ENCODE results near the gene CNPPD1.

CNPPD1 gene

DNA sequence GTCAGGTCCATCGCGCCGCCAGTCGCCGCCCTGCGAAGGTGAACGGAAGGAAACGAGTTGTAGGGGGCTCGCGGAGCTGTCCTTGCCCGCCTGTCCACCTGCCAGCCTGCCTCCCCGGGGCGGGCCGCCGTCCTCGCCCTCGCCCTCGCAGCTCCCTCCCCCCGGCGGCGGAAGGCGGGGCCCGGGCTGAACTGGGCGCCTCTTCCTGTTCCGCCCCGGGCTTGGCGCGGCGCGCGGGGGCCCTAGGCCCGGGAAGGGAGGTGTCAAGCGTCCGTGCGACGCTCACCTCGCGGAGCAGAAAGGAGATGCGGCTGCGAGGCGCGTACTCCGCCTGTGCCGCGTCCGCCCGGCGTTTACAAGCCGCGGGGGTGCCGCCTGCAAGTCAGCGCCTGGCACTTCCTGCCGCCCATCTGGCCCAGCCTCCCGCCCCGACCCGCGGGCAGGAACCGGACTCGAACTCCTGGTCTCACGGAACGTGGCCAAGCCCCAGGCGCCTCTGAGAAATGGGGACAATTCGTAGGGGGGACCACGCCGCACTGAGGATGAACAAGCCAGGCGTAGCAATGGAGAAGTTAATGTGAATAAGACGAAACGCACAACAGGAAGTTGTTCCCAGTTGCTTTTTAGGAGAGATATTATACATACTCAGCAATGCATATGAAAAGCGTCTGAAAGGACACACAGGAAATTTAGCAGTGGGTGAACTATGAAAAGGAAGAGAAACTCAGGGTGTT is at the start of gene CNPPD1:
Gene CNPPD1 (minus strand): TSS at position 108 of the 734 bp plus-strand sequence. CDS start 97 bp downstream, at position 11.
- peak; percentile 72 for DNase-seq

DNA sequence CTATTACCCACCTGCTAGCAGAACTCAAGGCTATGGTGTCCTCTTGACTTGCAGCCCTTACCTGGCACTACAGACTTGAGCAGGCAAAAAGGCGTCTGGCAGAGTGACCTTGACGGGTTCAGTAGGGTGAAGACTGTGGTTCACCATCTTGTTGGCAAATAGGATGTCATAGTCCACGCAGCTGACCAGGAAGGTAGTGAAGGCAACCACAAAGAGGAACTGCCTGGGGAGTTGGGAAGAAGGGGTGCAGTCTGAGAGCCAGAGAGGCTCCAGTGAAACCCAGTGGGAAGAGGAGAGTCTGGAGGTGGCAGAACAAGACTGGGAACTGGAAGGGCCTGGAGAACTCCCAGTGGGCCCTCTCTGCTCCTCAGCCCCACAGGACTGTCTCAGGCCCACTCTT is 48.6 kb upstream of the CNPPD1 start:
- no peak for DNase-seq

DNA sequence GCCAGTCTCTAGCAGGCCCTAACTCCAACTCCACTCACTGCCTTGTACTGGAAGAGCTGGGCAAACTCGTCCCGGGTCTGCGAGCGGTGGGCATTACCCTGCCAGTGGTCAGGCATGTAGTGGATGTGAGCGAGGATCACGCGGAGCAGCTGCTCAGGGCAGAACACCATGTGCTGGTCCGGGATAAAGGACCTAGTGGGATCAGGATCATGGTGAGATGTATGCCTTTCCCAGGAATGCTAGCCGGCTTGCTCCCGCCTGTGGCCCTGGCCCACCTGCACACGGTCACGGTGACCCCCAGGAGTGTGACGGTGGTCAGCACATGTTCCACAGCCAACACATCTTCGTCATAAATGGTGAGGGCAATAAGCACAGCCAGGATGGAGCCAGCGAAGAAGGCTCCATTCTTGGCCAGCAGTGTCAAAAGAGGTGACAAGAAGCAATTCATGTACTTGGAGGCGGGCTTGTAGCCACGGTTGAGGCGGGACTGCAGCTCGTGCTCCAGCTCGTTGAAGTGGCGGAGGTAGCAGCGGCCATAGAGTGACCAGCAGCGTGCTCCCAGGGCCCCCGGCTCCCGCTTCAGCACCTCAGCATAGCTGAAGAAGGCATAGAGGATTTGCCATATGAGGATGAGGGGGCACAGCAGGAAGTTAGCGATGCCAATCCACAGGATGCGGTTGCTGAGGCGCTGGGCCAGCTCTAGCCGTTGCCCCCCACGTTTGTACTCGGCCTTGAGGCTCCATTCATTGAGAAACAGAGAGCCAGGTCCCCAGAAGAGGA is 47.3 kb upstream of the CNPPD1 start:
- no peak for DNase-seq

DNA sequence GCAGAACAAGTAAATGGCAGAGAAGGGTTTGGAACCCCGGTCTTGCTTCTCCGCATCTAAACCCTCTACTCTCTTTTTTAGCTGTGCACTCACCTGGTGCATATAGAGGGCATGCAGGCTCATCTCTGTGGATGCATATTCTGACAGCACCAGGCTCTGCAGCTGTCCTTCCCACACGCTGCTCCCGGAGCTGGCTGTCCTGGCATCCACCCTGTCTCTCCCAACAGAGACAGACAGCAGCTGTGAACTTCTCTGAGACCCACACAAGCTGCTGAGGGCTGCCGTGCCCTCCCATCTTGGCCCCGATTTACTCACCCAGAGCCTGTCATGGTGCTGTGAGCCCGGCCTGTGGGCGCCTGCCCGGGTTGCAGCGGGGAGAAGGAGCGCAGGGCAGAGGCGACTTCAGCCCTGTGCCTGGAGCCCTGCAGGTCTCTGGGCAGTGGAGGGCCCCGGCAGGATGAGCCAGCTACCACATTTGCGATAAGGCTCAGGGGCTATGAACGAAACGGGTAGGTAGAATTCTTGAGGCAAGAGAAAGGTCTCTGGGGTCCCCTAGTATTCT is 45.3 kb upstream of the CNPPD1 start:
- DNase-seq = no peak

DNA sequence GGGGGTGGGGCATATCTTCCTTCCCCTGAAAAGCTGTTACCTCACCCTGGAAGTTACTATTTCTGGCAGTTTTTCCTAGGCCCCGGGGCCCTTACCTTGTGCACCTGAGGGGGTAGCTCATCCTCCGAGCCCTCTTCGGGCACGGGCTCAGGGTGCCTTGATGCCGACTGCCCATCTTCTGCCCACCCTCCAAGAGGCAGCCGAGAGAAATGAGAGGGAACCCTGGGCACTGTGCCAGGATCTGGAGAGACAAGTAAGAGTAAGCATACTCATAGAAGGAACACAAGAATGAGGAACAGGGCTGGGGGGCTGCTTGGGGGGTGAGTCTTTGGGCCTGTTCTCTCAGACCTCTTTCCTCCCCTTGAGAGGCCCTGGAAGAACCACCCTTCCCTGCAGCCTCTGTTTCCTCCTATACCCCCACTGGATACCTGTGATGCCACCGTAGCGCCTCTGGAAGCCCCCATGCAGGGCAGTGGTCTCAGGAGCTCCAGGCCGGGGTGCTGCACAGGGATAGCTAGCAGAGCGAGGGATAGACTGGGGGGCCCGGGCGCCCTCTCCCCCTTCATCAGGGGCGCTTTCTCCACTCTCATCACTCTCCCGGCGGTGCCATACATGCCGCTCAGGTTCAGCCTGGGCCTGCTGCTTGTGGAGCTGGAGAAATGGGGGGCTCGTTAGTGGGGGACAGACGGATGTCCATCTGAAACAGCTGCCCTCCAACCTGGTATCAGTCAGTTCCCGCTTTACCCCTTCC is 44.1 kb upstream of the CNPPD1 start:
- no peak for DNase-seq

DNA sequence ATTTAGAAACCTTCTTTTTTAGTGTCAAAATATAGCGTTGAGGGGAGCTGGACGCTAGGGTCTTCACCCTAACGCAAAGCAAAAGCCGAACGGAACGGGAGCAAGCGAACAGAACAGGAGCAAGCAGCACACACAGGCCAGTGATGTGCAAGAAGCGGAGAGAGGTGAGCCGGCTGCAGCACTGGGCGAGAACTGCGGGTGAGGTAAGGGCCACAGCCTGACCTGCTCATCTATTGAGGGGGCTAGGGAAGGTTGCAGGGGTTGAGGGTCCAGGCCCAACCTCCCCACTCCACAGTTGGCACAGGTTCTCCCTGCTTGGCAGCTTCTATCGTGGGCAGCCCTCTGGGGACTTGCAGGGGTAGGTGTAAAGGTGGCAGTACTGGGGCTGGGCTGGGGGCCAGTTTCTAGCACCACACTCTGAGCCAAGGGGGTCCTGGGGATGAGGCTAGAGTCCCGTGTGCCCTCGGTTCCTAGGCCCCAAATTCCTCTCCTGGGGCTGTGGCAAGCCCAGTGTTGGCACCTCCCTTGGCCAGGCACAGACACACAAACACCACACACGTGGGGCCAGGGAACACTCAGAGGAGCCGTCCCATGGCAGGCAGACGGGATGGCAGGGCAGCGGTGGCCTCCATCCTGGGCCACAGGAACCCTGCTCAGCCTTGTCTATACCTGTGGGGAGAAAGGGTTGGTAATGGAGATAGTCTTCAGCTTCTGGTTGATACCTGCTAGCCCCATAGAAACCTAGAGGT is 43.2 kb upstream of the CNPPD1 start:
- no peak for DNase-seq

DNA sequence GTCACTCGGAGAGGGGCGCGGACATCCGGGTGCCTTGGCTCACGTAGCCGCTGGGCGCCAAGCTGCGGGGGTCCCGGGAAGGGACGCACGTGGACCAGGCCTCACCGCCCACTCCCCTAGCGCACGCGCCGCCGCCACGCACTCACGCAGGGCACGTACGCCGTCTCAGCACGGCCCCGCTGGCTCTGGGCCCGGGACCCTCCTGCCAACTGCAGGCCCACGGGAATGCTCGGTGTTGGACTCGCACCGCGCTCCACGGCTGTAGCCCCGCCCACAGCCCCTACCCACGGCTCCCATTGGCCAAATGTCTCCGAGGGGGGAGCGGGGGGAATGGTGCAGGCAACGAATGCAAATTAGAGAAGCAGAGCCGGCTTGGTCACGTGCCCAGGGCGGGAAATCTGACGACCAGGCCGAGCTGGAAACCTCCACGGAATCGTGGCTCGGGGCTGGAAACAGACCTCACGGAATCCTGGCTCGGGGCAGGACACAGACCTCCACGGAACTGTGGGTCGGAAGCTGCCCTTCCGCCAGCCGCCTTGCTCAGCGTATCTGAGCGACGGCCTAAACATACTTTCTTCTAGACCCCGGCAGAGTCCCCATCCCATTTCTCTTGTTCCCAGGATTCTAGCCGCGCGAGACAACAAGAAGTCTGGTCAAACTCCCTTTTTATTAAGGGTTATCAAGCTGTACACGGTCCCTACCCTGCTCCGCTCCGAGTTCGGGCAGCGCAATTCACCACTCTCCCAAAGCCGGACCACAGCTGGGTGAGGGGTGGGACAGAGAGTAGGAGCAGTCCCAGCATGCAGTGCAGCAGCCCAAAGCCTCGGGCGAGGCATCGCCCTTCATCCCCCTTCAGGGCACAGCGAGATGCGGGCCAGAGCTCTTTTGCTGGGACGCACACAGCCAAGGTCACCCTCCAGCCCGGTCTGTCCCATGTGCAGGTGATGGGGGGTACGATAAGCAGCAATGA is 42.3 kb upstream of the CNPPD1 start, which contains the start of gene ABCB6:
Gene ABCB6 (minus strand): TSS at position 227 of the 970 bp plus-strand sequence. CDS start 285 bp downstream, outside the sequence.
- DNase-seq = peak; percentile 94

DNA sequence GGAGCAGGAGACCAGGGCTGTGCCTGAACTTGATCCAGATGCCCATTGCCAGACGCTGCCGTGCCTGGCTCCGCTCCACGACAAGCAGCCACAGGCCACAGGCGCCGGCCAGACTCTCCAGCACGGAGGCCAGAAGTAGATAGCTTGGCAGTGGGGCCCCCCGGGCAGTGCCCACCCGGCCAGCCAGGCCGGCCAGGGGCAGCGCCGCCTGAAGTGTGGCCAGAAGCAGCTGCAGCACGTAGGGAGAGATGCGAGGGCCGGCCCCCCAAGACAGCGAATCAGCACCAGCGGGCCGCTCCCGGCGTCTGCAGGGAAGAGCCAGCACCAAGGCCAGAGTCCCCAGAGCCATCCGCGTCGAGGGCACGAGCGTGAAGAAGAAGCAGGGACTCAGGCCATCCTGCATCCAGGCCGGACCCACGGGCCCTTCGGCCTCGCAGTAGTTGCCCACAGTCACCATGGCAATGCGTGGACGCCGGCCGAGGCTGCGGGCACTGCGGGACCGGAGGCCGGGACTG is 41.5 kb upstream of the CNPPD1 start:
- peak; percentile 35 for DNase-seq

DNA sequence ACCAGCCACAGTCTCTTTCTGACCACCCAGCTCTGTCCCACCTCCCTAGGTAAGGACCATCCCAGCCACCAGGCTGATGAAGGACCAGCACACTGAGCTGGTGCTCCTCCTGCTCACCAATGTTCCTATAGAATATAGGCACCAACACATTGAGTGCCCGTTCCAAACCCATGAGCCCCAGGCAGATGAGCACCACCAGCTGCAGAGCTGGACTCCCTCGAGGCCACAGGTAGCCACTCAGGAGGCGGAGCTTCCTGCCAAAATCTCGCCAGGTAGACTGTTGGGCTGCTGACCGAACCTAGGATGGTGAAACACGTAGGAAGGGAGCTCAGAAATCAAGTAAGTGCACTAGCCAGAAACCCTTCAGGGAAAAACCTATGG is 39.8 kb upstream of the CNPPD1 start:
- no peak for DNase-seq

DNA sequence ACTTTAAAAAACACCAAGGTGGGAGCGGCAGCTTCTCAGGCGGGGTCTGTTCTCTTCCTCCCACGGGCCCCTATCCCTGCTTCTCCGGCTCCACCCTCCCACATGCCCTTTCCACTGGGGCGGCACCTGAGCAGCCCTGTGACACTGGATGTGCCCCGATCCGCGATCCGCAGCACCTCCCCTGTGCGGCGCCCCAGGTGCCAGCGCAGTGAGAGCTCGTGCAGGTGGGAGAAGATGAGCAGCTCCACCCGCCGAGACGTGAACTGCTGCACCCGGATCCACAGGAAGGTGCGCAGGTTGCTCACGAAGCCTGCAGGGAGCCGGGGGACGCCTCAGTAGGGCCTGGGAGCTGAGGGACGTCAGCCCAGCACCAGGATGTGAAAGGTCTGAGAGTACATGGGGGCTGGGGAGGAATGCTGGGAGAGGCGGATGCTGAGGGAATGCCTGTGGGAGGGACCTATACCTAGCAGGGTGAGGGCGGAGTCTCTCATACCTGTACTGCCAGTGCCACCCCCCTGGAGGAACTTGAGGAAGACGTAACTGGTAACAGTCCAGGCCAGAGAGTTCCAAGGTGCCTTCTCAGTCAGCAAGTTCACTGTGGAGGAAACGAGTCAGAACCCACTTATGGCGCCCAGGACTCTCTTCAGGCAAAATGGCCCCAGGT is 39.3 kb upstream of the CNPPD1 start:
- no peak for DNase-seq

DNA sequence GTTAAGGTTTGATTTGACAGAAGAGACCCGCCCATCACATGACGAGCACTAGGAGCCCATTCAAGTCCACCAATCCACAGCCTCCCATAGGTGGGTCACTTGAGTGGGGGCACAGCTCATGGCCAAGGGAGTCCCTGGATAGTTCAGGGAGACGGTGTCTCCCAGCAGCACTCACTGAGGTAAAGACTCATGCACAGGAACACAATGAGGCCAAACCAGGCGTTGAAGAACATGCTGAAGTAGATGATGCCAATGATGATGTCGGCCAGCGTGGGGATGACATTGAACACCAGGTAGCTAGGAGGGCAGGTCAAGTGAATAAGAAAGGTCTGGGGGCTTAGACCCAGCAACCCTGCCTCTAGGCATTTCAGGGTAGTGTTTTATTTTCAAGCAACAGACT is 38.1 kb upstream of the CNPPD1 start:
- DNase-seq = no peak

DNA sequence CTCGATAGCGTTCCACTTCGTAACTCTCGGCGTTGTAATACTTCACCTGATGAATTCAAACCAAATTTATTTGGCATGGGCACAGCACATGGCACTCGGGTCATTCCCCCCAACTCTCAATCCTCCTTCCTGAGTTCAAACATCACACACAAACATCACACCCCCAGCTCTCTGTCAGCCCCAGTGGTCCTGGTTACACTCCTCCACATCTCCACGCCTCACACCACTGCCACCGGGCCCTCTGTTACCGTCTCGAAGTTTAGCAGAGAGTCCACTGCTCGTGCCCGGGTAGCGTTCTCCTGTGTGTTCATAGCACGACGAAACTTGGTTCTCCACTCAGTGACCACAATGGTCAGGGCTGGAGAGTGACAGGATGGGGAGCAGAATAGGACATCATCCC is 37.4 kb upstream of the CNPPD1 start:
- no peak for DNase-seq

DNA sequence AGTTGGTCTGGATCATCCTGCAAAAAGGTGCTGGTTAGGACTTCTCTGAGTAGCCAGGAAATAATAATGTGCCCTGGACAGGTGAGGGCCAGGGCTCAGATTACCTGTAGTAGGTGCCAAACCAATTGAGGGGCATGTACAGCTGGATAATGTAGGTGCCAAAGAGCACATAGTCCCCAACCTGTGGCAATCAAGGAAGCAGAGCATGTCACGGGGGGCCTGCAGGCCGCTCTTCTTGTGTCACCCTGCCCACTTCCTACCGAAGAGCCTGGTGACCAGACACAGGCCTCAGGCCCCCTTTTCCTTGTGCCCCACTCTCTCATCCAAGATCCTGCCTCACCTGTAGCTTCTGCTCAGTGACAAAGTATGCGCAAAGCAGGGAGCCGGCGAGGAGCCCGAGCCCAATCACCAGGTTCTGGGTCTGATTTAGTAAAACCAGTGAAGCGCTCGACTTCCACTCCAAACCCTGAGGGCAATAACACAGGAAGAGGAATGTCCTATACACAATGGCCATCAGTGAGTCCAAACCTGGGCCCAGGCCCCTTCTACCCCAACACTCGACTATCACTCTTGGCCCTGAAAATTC is 36.9 kb upstream of the CNPPD1 start:
- DNase-seq = no peak

DNA sequence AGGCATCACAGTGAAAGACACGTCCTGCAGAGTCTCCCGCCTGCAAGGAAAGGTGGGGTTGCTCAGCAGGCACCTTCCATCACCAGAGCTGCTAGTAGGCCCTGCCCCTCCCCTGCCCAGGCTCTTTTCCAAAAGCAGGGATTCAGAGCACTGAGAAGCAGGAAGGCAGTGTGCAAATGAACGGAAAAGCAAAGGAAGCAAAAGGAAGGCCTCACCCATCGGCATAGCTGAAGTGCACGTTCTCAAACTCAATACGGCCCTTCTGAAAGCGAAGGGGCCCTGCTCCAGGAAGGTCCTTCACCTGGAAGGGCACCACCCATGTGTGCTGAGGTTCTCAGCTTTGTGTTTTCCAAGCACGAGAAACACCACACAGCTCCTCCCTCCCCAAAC is 36.3 kb upstream of the CNPPD1 start:
- DNase-seq = no peak

DNA sequence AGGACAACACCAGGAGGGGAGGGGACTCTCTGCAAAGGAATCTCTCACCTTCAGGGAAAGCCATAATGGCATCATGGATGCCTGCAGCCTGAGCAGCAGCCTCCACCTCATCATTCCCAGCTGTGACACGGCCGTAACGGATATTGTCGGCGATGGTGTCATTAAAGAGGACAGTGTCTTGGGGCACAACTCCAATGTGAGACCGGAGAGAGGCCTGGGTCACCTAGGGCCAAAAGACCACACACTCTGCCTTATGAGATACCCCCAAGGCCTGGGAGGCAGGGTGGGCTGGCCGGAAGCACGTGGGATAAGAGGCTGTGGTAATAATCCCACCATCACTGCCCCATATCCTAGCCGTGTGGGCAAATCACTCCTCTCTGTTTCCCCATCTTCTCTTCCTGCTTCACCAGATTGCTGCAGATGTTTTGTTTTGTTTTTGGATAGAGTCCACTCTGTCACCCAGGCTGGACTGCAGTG is 34.2 kb upstream of the CNPPD1 start:
- DNase-seq = no peak

DNA sequence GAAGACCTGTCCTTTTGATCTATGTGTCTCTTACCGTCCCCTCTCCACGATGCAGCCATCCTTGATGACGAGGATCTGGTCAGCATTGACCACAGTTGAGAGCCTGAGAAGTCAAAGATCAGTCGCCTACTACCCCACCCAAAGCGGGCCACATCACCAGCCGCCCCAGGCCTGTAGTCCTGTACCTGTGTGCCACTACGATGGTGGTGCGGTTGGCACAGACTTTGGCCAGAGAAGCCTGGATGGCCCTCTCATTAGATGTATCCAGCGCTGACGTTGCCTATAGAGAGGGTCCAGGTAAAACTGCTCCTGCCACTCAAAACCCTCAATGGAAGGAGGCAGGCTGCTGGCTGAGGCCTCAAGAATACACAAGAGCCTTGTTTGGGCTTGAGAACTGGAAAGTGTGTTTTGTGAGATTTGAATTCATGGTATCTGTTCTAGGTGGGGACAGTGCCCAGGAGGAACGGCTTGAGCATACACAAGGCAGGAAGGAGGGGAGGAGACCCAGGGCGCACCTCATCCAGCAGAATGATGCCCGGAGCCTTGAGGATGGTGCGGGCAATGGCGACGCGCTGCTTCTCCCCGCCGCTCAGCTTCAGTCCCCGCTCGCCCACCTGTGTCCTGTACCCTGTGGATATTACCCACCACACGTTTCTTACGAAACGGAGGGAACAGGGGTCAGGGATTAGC is 33.6 kb upstream of the CNPPD1 start:
- DNase-seq = no peak

DNA sequence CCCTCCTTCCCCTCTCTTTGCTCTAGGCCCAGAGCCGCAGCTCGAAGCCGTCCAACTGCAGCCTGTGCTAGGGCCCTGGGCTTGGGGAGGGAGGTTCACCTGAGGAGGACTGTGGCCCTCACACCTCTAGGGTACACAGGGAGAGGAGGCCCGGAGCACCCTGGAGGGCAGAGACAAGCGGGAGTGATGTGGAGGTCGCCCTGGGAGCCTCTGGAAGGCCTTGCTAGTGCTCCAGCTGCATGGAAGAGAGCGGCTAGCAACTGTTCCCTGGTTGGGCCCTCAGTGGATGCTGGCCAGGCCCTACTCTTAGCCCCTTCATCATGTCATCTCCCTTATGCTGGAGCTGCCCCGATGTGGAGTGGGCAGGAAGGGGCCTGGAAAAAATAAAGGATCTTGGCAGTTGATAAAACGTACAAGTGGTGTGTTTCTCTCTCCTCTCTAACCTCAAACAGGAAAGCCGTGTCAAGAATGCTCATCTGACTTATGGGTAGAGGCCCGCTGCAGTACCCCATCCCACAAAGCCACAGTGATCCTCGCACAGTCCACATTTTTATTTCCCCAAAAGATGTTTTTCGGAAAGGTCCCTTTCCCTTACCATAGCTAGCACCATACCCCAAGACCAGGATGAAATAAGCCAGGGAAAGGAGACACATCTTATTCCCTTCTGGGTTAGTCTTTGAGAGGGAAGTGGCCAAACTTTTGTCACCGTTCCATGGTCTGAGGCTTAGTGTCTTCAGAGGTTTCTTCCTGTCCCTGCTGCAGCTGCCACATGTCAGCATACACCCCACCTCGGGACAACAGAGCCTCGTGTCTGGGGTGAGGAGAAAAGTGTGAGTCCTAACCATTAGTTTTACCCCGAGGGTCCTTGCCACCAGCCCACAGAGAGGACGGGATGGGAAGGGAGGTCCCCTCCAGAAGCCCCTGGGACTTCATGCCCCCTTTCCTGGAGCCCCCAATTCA is 32.8 kb upstream of the CNPPD1 start:
- no peak for DNase-seq
